SU-DHL-6 (cell line): ENCODE results near the gene MIA2.
"Not testable (repeated sequence)": the region's sequence is repeated elsewhere in the genome, so short reads cannot be mapped to it uniquely, and the experiment has no call there.

Experiments used
- H2AFZ ChIP-seq: fragments of 200-600 bp; sonication (generic); 2 replicates; pipeline ENCODE4 v1.6.1; 2014; ENCODE audit warnings: low read depth, mild to moderate bottlenecking, moderate library complexity, mixed read lengths, antibody characterized with exemption, low read length; ENCODE audit not compliant: severe bottlenecking
- H3F3A ChIP-seq: fragments of 200-600 bp; shearing (Covaris generic); 2 replicates; pipeline ENCODE4 v1.6.0; 2016; ENCODE audit warnings: antibody characterized with exemption, mild to moderate bottlenecking; ENCODE audit not compliant: insufficient read depth
- H3K27ac ChIP-seq: fragments of 200-600 bp; sonication (generic); 2 replicates; pipeline ENCODE4 v1.5.1; 2016; ENCODE audit warnings: low read depth, mild to moderate bottlenecking, low read length, moderate library complexity, mixed read lengths
- H3K27me3 ChIP-seq: fragments of 200-600 bp; sonication (generic), shearing (Covaris generic); 2 replicates; pipeline ENCODE4 v1.6.0; 2014; ENCODE audit warnings: mild to moderate bottlenecking, low read length
- H3K36me3 ChIP-seq: fragments of 200-600 bp; sonication (generic); 2 replicates; pipeline ENCODE4 v1.6.1; 2014; ENCODE audit warnings: mild to moderate bottlenecking, low read length, mixed read lengths
- H3K4me2 ChIP-seq: fragments of 300-600, 200-600 bp; shearing (Covaris generic), sonication (generic); 2 replicates; pipeline ENCODE4 v1.6.0; 2014; ENCODE audit warnings: low read length, low read depth, mild to moderate bottlenecking; ENCODE audit not compliant: poor library complexity, severe bottlenecking
- H3K4me3 ChIP-seq: fragments of 200-600 bp; sonication (generic); 2 replicates; pipeline ENCODE4 v1.5.1; 2014; ENCODE audit warnings: antibody characterized with exemption, low read length, mild to moderate bottlenecking, mixed read lengths; ENCODE audit not compliant: insufficient read depth, poor library complexity, severe bottlenecking
- H3K79me2 ChIP-seq: fragments of 200-600 bp; sonication (generic); 2 replicates; pipeline ENCODE4 v1.6.1; 2014; ENCODE audit warnings: mild to moderate bottlenecking, low read length, moderate library complexity; ENCODE audit not compliant: insufficient read depth
- H3K9ac ChIP-seq: fragments of 200-600 bp; sonication (generic); 2 replicates; pipeline ENCODE4 v1.7.0; 2014; ENCODE audit warnings: mild to moderate bottlenecking, low read length
- H3K9me2 ChIP-seq: fragments of 200-600 bp; sonication (generic); replicated peaks from 2 replicates; pipeline ENCODE4 v1.6.1; 2014; ENCODE audit warnings: low read length; ENCODE audit not compliant: insufficient read depth
- H3K9me3 ChIP-seq: fragments of 200-600 bp; sonication (generic); 2 replicates; pipeline ENCODE4 v1.6.1; 2014; ENCODE audit warnings: low read length, mixed read lengths; ENCODE audit not compliant: insufficient read depth
- H4K20me1 ChIP-seq: fragments of 200-600 bp; sonication (generic); 2 replicates; pipeline ENCODE4 v1.6.1; 2014; ENCODE audit warnings: low read depth, mild to moderate bottlenecking, antibody characterized with exemption, low read length, moderate library complexity, mixed read lengths
- CTCF ChIP-seq: fragments of 200-600 bp; sonication (generic); IDR thresholded peaks from one replicate; pipeline ENCODE4 v1.5.1; 2017; ENCODE audit warnings: antibody characterized with exemption, mild to moderate bottlenecking, low read length, moderate library complexity; ENCODE audit not compliant: insufficient read depth, poor library complexity, severe bottlenecking
- EZH2phosphoT487 ChIP-seq: fragments of 200-600 bp; sonication (generic), shearing (Covaris generic); conservative IDR thresholded peaks from 2 replicates; pipeline ENCODE4 v1.6.1; 2018; ENCODE audit warnings: mild to moderate bottlenecking, antibody characterized with exemption, low read length, moderate library complexity, mixed read lengths

The MIA2 gene

GRCh38 chr14:39247256-39247655 lies 13.5 kb downstream of the MIA2 start:
- Histone ChIP-seq H4K20me1 (no peaks in the 10 kb centered on the region), H3K4me3 (no peak overlapping the region), H3K79me2 (no peaks in the 10 kb centered on the region), H3K4me2 (no peak overlapping the region), H3K9ac (no peak overlapping the region), H3K27me3 (no peaks in the 10 kb centered on the region), H3F3A (no peaks in the 10 kb centered on the region), H3K9me3 (no peaks in the 10 kb centered on the region), H3K27ac (no peak overlapping the region), H3K36me3 (no peaks in the 10 kb centered on the region), H3K9me2 (no peaks in the 10 kb centered on the region), H2AFZ (no peak overlapping the region)
- no peak for TF ChIP-seq CTCF

- no peak overlapping the region for H3K27ac ChIP-seq
- no peak overlapping the region for H3K4me2 ChIP-seq
- H3F3A ChIP-seq, result no peaks in the 10 kb centered on the region
- H3K9ac ChIP-seq, result no peak overlapping the region
- no peaks in the 10 kb centered on the region for H3K27me3 ChIP-seq
- no peaks in the 10 kb centered on the region for H4K20me1 ChIP-seq
- no peaks in the 10 kb centered on the region for H3K79me2 ChIP-seq
- no peak overlapping the region for H3K4me3 ChIP-seq
- H3K36me3 ChIP-seq, result no peaks in the 10 kb centered on the region
- H3K9me3 ChIP-seq, result no peaks in the 10 kb centered on the region
- TF ChIP-seq CTCF, result no peak
- TF ChIP-seq EZH2phosphoT487, result no peak
- H2AFZ ChIP-seq, result no peak overlapping the region
- no peaks in the 10 kb centered on the region for H3K9me2 ChIP-seq
Measured at GRCh38 chr14:39251547-39251946, 17.8 kb downstream of the MIA2 start.

GRCh38 chr14:39257388-39257787 lies 23.7 kb downstream of the MIA2 start:
- not testable (repeated sequence) for H3K4me3 ChIP-seq, H3K36me3 ChIP-seq

GRCh38 chr14:39258782-39259545 lies 25.2 kb downstream of the MIA2 start:
- Histone ChIP-seq H3K36me3 (no peaks in the 10 kb centered on the region), H3K27ac (no peak overlapping the region), H2AFZ (no peak overlapping the region), H4K20me1 (no peaks in the 10 kb centered on the region), H3F3A (no peaks in the 10 kb centered on the region), H3K4me3 (no peak overlapping the region), H3K27me3 (no peaks in the 10 kb centered on the region), H3K9me2 (no peaks in the 10 kb centered on the region), H3K9me3 (no peaks in the 10 kb centered on the region), H3K79me2 (no peaks in the 10 kb centered on the region), H3K9ac (no peak overlapping the region), H3K4me2 (no peak overlapping the region)
- TF ChIP-seq EZH2phosphoT487, result no peak
- no peak for TF ChIP-seq CTCF

More at GRCh38 chr14:39257388-39257787, 23.7 kb downstream of the MIA2 start:
- H3K27me3 ChIP-seq, H2AFZ ChIP-seq, H3K27ac ChIP-seq, H3K4me2 ChIP-seq, H3F3A ChIP-seq, H3K9me2 ChIP-seq, H3K9ac ChIP-seq, H4K20me1 ChIP-seq, H3K9me3 ChIP-seq, H3K79me2 ChIP-seq: not testable (repeated sequence)

GRCh38 chr14:39260161-39260560 lies 26.4 kb downstream of the MIA2 start:
- not testable (repeated sequence) for H2AFZ ChIP-seq, H3K9ac ChIP-seq, H3F3A ChIP-seq, H3K9me3 ChIP-seq, H3K4me2 ChIP-seq, H3K79me2 ChIP-seq, H4K20me1 ChIP-seq, H3K36me3 ChIP-seq, H3K27ac ChIP-seq, H3K4me3 ChIP-seq, H3K9me2 ChIP-seq, H3K27me3 ChIP-seq

- not testable (repeated sequence) for H3K79me2 ChIP-seq, H3K9me3 ChIP-seq, H3K4me3 ChIP-seq, H2AFZ ChIP-seq, H4K20me1 ChIP-seq, H3K27me3 ChIP-seq, H3K36me3 ChIP-seq, H3K9ac ChIP-seq, H3K27ac ChIP-seq, H3K9me2 ChIP-seq, H3K4me2 ChIP-seq
- peaks cover 16% of the 10 kb centered on the region for H3F3A ChIP-seq
Measured at GRCh38 chr14:39262214-39262613, 28.5 kb downstream of the MIA2 start.
